ENCODE measurements around the gene INSRR.

INSRR gene

GRCh38 chr1:156806512-156807440 lies 52.1 kb downstream of the INSRR start:
- no peak overlapping the region for H3K27ac ChIP-seq
- no peak overlapping the region for H3K4me3 ChIP-seq
- DNase-seq (ENCODE audit: low spot score): no peak
- TF ChIP-seq CTCF (IDR thresholded peaks at IDR 0.05): no peak

GRCh38 chr1:156805766-156806511 lies 53.0 kb downstream of the INSRR start:
- Histone ChIP-seq H3K27ac (no peak overlapping the region), H3K4me3 (no peak overlapping the region)
- TF ChIP-seq CTCF (IDR thresholded peaks at IDR 0.05): no peak
- DNase-seq (ENCODE audit: low spot score): no peak

- H3K27ac ChIP-seq: peak overlapping the region in 1 of 2 donors; percentile 20
- DNase-seq (ENCODE audit: low spot score): no peak
- no peak overlapping the region for H3K4me3 ChIP-seq
- no peak for TF ChIP-seq CTCF (IDR thresholded peaks at IDR 0.05)
These were observed 54.2 kb downstream of the INSRR start for GRCh38 chr1:156804572-156805243.

- no peak for TF ChIP-seq CTCF (IDR thresholded peaks at IDR 0.05)
- no peak overlapping the region for H3K4me3 ChIP-seq
- DNase-seq (ENCODE audit: low spot score): no peak
- no peak overlapping the region for H3K27ac ChIP-seq
These were observed 54.9 kb downstream of the INSRR start for GRCh38 chr1:156804026-156804425.

GRCh38 chr1:156803086-156803851 lies 55.6 kb downstream of the INSRR start:
- H3K27ac ChIP-seq: no peak overlapping the region
- DNase-seq (ENCODE audit: low spot score): no peak
- no peak for TF ChIP-seq CTCF (IDR thresholded peaks at IDR 0.05)
- H3K4me3 ChIP-seq: no peak overlapping the region

- TF ChIP-seq CTCF (IDR thresholded peaks at IDR 0.05): no peak
- DNase-seq (ENCODE audit: low spot score): no peak
- Histone ChIP-seq H3K4me3 (no peak overlapping the region), H3K27ac (no peak overlapping the region)
These were observed 56.4 kb downstream of the INSRR start for GRCh38 chr1:156802421-156802935.

Data from coronary artery (tissue), 2 donors.